IMR-90 (cell line): ENCODE measurements around the gene LRRC1. TPM values are rescaled to one million over a fixed set of nuclear protein-coding genes. Genes with fewer than 3 reads are reported as not detected.
A peak's percentile ranks its signal among the peaks of the same experiment; 100 is the strongest.

Experiments
- ATAC-seq: fragments of 200-7000 bp; cut with Tn5 transposase; 2 replicates; pipeline ENCODE4 v1.9.1; 2020; ENCODE audit warnings: low read depth, mild to moderate bottlenecking, moderate library complexity
- BruUV-seq: library from RNA; stranded (reverse); fragments of 400-500 nt; replicated peaks from 2 replicates; lab custom pipeline; 2021; lab: Mats Ljungman, UMichigan
- CTCF ChIA-PET: fragments of 300-600 bp; formaldehyde crosslinking; extraction: SDS; loops from one replicate; lab custom pipeline; 2021; ENCODE audit warnings: antibody characterized with exemption; lab: Yijun Ruan, JAX
- POLR2A ChIA-PET: fragments of 300-600 bp; sonication (Branson Sonifier 250); formaldehyde crosslinking; loops from one replicate; lab custom pipeline; 2022; ENCODE audit warnings: antibody characterized with exemption; ENCODE audit not compliant: unreplicated experiment; lab: Charles Lee
- DNase-seq: peaks from one replicate; pipeline ENCODE4 v3.0.0; 2013
- H2AFZ ChIP-seq: replicated peaks from 2 replicates; pipeline ENCODE3; 2013; ENCODE audit warnings: low read length, mild to moderate bottlenecking; ENCODE audit not compliant: poor library complexity
- H2AK5ac ChIP-seq: 2 replicates; pipeline ENCODE4 v1.6.1; 2013; ENCODE audit warnings: low read depth, low read length, inconsistent platforms
- H2AK9ac ChIP-seq: replicated peaks from 2 replicates; pipeline ENCODE3; 2013; ENCODE audit warnings: mild to moderate bottlenecking, low read depth, low read length, moderate library complexity; ENCODE audit not compliant: poor library complexity
- H2BK120ac ChIP-seq: 2 replicates; pipeline ENCODE4 v1.6.1; 2013; ENCODE audit warnings: low read depth, low read length, inconsistent platforms
- H2BK15ac ChIP-seq: 3 replicates; pipeline ENCODE4 v1.6.1; 2013; ENCODE audit warnings: low read depth, low read length, inconsistent platforms
- H2BK20ac ChIP-seq: 2 replicates; pipeline ENCODE4 v1.6.1; 2013; ENCODE audit warnings: low read depth, mild to moderate bottlenecking, inconsistent platforms, low read length, moderate library complexity
- H2BK5ac ChIP-seq: 2 replicates; pipeline ENCODE4 v1.6.1; 2013; ENCODE audit warnings: mild to moderate bottlenecking, low read depth, low read length, inconsistent platforms; ENCODE audit not compliant: poor library complexity, severe bottlenecking
- H3K14ac ChIP-seq: replicated peaks from 2 replicates; pipeline ENCODE4 v1.6.1; 2013; ENCODE audit warnings: low read depth, low read length, inconsistent platforms
- H3K18ac ChIP-seq: 2 replicates; pipeline ENCODE4 v1.6.1; 2013; ENCODE audit warnings: low read depth, low read length, control low read depth
- H3K23ac ChIP-seq: 2 replicates; pipeline ENCODE4 v1.6.1; 2013; ENCODE audit warnings: low read depth, low read length, inconsistent platforms
- H3K27ac ChIP-seq: 2 replicates; pipeline ENCODE4 v1.5.1; 2013; ENCODE audit warnings: mild to moderate bottlenecking, control low read depth, low read length; ENCODE audit not compliant: insufficient read depth
- H3K27me3 ChIP-seq: 2 replicates; pipeline ENCODE4 v1.6.1; 2013; ENCODE audit warnings: low read length; ENCODE audit not compliant: control insufficient read depth, insufficient read depth
- H3K36me3 ChIP-seq: 2 replicates; pipeline ENCODE4 v1.6.1; 2013; ENCODE audit warnings: low read length, mixed read lengths; ENCODE audit not compliant: control insufficient read depth, insufficient read depth
- H3K4ac ChIP-seq: 2 replicates; pipeline ENCODE4 v1.6.1; 2013; ENCODE audit warnings: low read depth, low read length, inconsistent platforms
- H3K4me1 ChIP-seq: 2 replicates; pipeline ENCODE4 v1.6.1; 2013; ENCODE audit warnings: low read length, mixed read lengths; ENCODE audit not compliant: control insufficient read depth, insufficient read depth
- H3K4me2 ChIP-seq: 2 replicates; pipeline ENCODE4 v1.6.1; 2013; ENCODE audit warnings: low read depth, mild to moderate bottlenecking, control low read depth, low read length, moderate library complexity
- H3K4me3 ChIP-seq: 2 replicates; pipeline ENCODE4 v1.5.1; 2013; ENCODE audit warnings: low read depth, mild to moderate bottlenecking, control low read depth, low read length, moderate library complexity; ENCODE audit not compliant: insufficient read depth
- H3K56ac ChIP-seq: 2 replicates; pipeline ENCODE4 v1.6.1; 2013; ENCODE audit warnings: low read length, inconsistent platforms; ENCODE audit not compliant: insufficient read depth; ENCODE audit errors: extremely low read depth
- H3K79me1 ChIP-seq, 2 experiments: 2 replicates each; pipeline ENCODE4 v1.6.1; 2013; ENCODE audit warnings: low read length in 2 of 2, inconsistent platforms in 1 of 2, low read depth in 1 of 2
- H3K9ac ChIP-seq: 2 replicates; pipeline ENCODE4 v1.6.1; 2013; ENCODE audit warnings: low read depth, low read length, control low read depth
- H3K9me1 ChIP-seq: 2 replicates; pipeline ENCODE4 v1.6.1; 2013; ENCODE audit warnings: low read length, inconsistent platforms; ENCODE audit not compliant: insufficient read depth
- H3K9me3 ChIP-seq: 2 replicates; pipeline ENCODE4 v1.6.1; 2013; ENCODE audit warnings: low read length; ENCODE audit not compliant: control insufficient read depth, insufficient read depth
- H4K20me1 ChIP-seq: 2 replicates; pipeline ENCODE4 v1.6.1; 2013; ENCODE audit warnings: low read length, inconsistent platforms; ENCODE audit not compliant: insufficient read depth
- H4K5ac ChIP-seq: 2 replicates; pipeline ENCODE4 v1.6.1; 2013; ENCODE audit warnings: mild to moderate bottlenecking, low read depth, low read length, control low read depth
- H4K8ac ChIP-seq, 2 experiments: 2 replicates each; pipeline ENCODE4 v1.6.1; 2013; ENCODE audit warnings: low read depth in 2 of 2, low read length in 2 of 2, control low read depth in 1 of 2, inconsistent platforms in 1 of 2
- H4K91ac ChIP-seq: 2 replicates; pipeline ENCODE4 v1.6.1; 2013; ENCODE audit warnings: low read depth, low read length, inconsistent platforms; ENCODE audit not compliant: insufficient read depth
- CHD1 ChIP-seq: IDR thresholded peaks from 2 replicates; pipeline ENCODE4 v1.6.1; 2012; ENCODE audit warnings: low read depth, low read length, improper control_type of control experiment
- FOS ChIP-seq: fragments of 150-350 bp; IDR thresholded peaks from 2 replicates; pipeline ENCODE4 v1.6.1; 2016; ENCODE audit warnings: low read depth, low read length
- MAZ ChIP-seq: IDR thresholded peaks from 2 replicates; pipeline ENCODE4 v1.6.1; 2012; ENCODE audit warnings: low read depth, mild to moderate bottlenecking, low read length, improper control_type of control experiment, moderate library complexity, borderline replicate concordance
- MXI1 ChIP-seq: IDR thresholded peaks from 2 replicates; pipeline ENCODE4 v1.6.1; 2012; ENCODE audit warnings: low read depth, mild to moderate bottlenecking, low read length, moderate library complexity, borderline replicate concordance
- NFE2L2 ChIP-seq: fragments of 150-350 bp; IDR thresholded peaks from 2 replicates; pipeline ENCODE4 v1.6.1; 2016; ENCODE audit warnings: low read depth, mild to moderate bottlenecking, low read length
- RAD21 ChIP-seq: IDR thresholded peaks from 2 replicates; pipeline ENCODE4 v1.6.1; 2012; ENCODE audit warnings: low read length, improper control_type of control experiment
- RCOR1 ChIP-seq: IDR thresholded peaks from 2 replicates; pipeline ENCODE4 v1.6.1; 2012; ENCODE audit warnings: mild to moderate bottlenecking, low read length, improper control_type of control experiment; ENCODE audit not compliant: insufficient replicate concordance
- USF2 ChIP-seq: fragments of 150-350 bp; IDR thresholded peaks from 2 replicates; pipeline ENCODE4 v1.6.1; 2017; ENCODE audit warnings: mild to moderate bottlenecking, antibody characterized with exemption, low read length, low read depth
- WGBS, 2 experiments: methylation state at CpG; one replicate each; pipeline versions ENCODE4 v1.1.5 to v1.1.7; 2013; ENCODE audit warnings: missing lambda C conversion rate in 2 of 2; ENCODE audit not compliant: insufficient read length in 1 of 2; ENCODE audit errors: extremely low coverage in 2 of 2; 5-methylcytosine and 5-hydroxymethylcytosine counted together
- dilution Hi-C: fragments of 300-500 bp; cut with HindIII; formaldehyde crosslinking; loops from one replicate; pipeline ENCODE4 v1.14.3; 2018; ENCODE audit warnings: low sequenced_read_pairs; ENCODE audit not compliant: unreplicated experiment
- in situ Hi-C: fragments of 300-500 bp; cut with MboI; formaldehyde crosslinking; loops from 3 replicates; pipeline ENCODE4 v1.14.3; 2019; ENCODE audit warnings: low sequenced_read_pairs, inconsistent platforms, mixed read lengths
- intact Hi-C: fragments of 100-400 bp; cut with micrococcal nuclease; formaldehyde crosslinking; loops from 2 replicates; pipeline ENCODE4 v1.10.0; 2022
- polyA plus RNA-seq, 3 experiments: library from polyadenylated mRNA; depleted of rRNA; stranded (reverse); fragments of >200 nt; gene quantifications; 2 replicates each; pipeline ENCODE4 v1.2.3, GENCODE V29; 2012; ENCODE audit warnings: low replicate concordance in 1 of 3
- total RNA-seq: library from RNA; depleted of rRNA; stranded (reverse); fragments of >200 nt; gene quantifications from 2 replicates; pipeline ENCODE4 v1.2.3, GENCODE V29; 2012

The LRRC1 gene
- total and polyA plus RNA-seq, 2 of the 4 experiments (the other 2 are of a cell fraction), result 5.1 to 6.1 TPM

- no peak overlapping the region for H3K23ac ChIP-seq
- no peaks in the 10 kb centered on the region for H3K36me3 ChIP-seq
- no peaks in the 10 kb centered on the region for H3K9me3 ChIP-seq
- H3K27me3 ChIP-seq, result no peaks in the 10 kb centered on the region
- H4K91ac ChIP-seq, result no peak overlapping the region
- intact Hi-C loops (no loop called here), in situ Hi-C loops (no loop called here), dilution Hi-C loops (no loop called here)
- POLR2A ChIA-PET, result no interaction called here
- no peak overlapping the region for H2BK5ac ChIP-seq
- H3K9ac ChIP-seq, result no peak overlapping the region
- DNase-seq (no peak), ATAC-seq (no peak)
- WGBS, 2 experiments, result no CpG with 5 or more reads among the region's 2 CpGs
- TF ChIP-seq NFE2L2 (no peak), MXI1 (no peak), MAZ (no peak), CHD1 (no peak), USF2 (no peak), RCOR1 (no peak), RAD21 (no peak), FOS (no peak)
- CTCF ChIA-PET, result interaction anchor here (0.8 kb wide), 1 partner anchor 20 kb away, joined by 5 read pairs; the partner anchor contains the start of gene LRRC1
- H2AFZ ChIP-seq, result no peak overlapping the region
- no peak overlapping the region for H4K5ac ChIP-seq
- no peak overlapping the region for H2BK20ac ChIP-seq
- H3K18ac ChIP-seq, result no peak overlapping the region
- no peak overlapping the region for H4K8ac ChIP-seq
- H3K4ac ChIP-seq, result no peak overlapping the region
- peaks cover 11% of the 10 kb centered on the region for H3K4me1 ChIP-seq
- H2BK120ac ChIP-seq, result no peak overlapping the region
- no TSS peak for BruUV-seq
- H3K14ac ChIP-seq, result no peak overlapping the region
- H3K4me2 ChIP-seq, result no peak overlapping the region
- no peak overlapping the region for H2AK9ac ChIP-seq
- no peak overlapping the region for H2BK15ac ChIP-seq
- no peak overlapping the region for H3K56ac ChIP-seq
- H3K79me1 ChIP-seq, result peaks cover 32 to 48% of the 10 kb centered on the region in 2 experiments
- H3K9me1 ChIP-seq, result peaks cover 3% of the 10 kb centered on the region; the same call in 1 of the 2 replicates
- peak overlapping the region; percentile 7; the same call in 1 of the 2 replicates for H2AK5ac ChIP-seq
- H3K27ac ChIP-seq, result no peak overlapping the region
- H3K4me3 ChIP-seq, result no peak overlapping the region
- H4K20me1 ChIP-seq, result peaks cover 3% of the 10 kb centered on the region; the same call in 1 of the 2 replicates
Observed at GRCh38 chr6:53814353-53814752, 19.5 kb downstream of the LRRC1 start.
